Uterus (tissue), 4 donors: Measurements from ENCODE around the gene KCND3. TPM values are rescaled to one million over a fixed set of nuclear protein-coding genes. Genes with fewer than 3 reads are reported as not detected.

Source experiments
- DNase-seq, 2 donors: peaks; one replicate each; pipeline ENCODE4 v3.0.0-alpha.2; 2019 to 2020
- H3K27ac ChIP-seq, 2 donors: fragments of 200-600 bp; sonication (generic); 1 replicate in 1 of 2; 2 replicates in 1 of 2; pipeline ENCODE4 v1.5.1; 2016 to 2018
- H3K27me3 ChIP-seq, 2 donors: fragments of 200-600 bp; sonication (generic); one replicate each; pipeline ENCODE4 v1.5.1; 2018 to 2019; ENCODE audit warnings: control low read depth in 1 of 2
- H3K36me3 ChIP-seq, 2 donors: fragments of 200-600 bp; sonication (generic); one replicate each; pipeline ENCODE4 v1.5.1; 2019; ENCODE audit warnings: control low read depth in 1 of 2
- H3K4me1 ChIP-seq, 2 donors: fragments of 200-600 bp; sonication (generic); one replicate each; pipeline ENCODE4 v1.5.1; 2018 to 2019; ENCODE audit warnings: control low read depth in 1 of 2
- H3K4me3 ChIP-seq, 2 donors: fragments of 200-600 bp; sonication (generic); 1 replicate in 1 of 2; 2 replicates in 1 of 2; pipeline ENCODE4 v1.5.1; 2018 to 2019; ENCODE audit warnings: mild to moderate bottlenecking in 1 of 2
- H3K9me3 ChIP-seq, 2 donors: fragments of 200-600 bp; sonication (generic); one replicate each; pipeline ENCODE4 v1.5.1; 2019; ENCODE audit warnings: control low read depth in 1 of 2
- POLR2A ChIP-seq, 2 donors: fragments of 450-650 bp; IDR thresholded peaks; one replicate each; pipeline ENCODE4 v1.6.1; 2016; ENCODE audit warnings: antibody characterized with exemption in 2 of 2, mild to moderate bottlenecking in 1 of 2, moderate library complexity in 1 of 2
- intact Hi-C: fragments of 100-400 bp; cut with DNase I; formaldehyde crosslinking; loops from one replicate; pipeline ENCODE4 v1.15.1; 2023; ENCODE audit warnings: low total_unique reads
- total RNA-seq, 4 donors: library from RNA; depleted of rRNA in 3 of 4; stranded (reverse); fragments of >200 nt in 3 of 4; gene quantifications; one replicate each; pipeline versions ENCODE4 v1.1.0 to v1.2.4, GENCODE V29; 2014 to 2023
- TF ChIP-seq, protein P1 (sequence below), 4 experiments: fragments of 200-600 bp in 2 of 4; fragments of 450-650 bp in 2 of 4; sonication (generic) in 2 of 4; IDR thresholded peaks; one replicate each; pipeline ENCODE4 v1.5.1; 2016 to 2019; ENCODE audit warnings: antibody characterized with exemption in 4 of 4, mild to moderate bottlenecking in 2 of 4, moderate library complexity in 1 of 4
- donor health status: DM: yes; HTN: yes; CAD: no.

Gene KCND3
- total RNA-seq, 4 donors from 2014 or later = 5.0 to 13.5 (median 7.2) TPM

GRCh38 chr1:111846842-111847241 lies 142.6 kb downstream of the KCND3 start:
- Histone ChIP-seq H3K9me3 (no peaks in the 10 kb centered on the region), H3K27ac (no peak overlapping the region), H3K36me3 (no peaks in the 10 kb centered on the region), H3K4me3 (no peak overlapping the region), H3K4me1 (no peaks in the 10 kb centered on the region), H3K27me3 (no peaks in the 10 kb centered on the region)
- intact Hi-C loops = no loop called here
- TF ChIP-seq POLR2A (IDR thresholded peaks at IDR 0.05) = no peak
- no peak for DNase-seq

GRCh38 chr1:111843177-111843576 lies 146.3 kb downstream of the KCND3 start:
- TF ChIP-seq POLR2A (IDR thresholded peaks at IDR 0.05) = no peak
- TF ChIP-seq, protein P1, sequence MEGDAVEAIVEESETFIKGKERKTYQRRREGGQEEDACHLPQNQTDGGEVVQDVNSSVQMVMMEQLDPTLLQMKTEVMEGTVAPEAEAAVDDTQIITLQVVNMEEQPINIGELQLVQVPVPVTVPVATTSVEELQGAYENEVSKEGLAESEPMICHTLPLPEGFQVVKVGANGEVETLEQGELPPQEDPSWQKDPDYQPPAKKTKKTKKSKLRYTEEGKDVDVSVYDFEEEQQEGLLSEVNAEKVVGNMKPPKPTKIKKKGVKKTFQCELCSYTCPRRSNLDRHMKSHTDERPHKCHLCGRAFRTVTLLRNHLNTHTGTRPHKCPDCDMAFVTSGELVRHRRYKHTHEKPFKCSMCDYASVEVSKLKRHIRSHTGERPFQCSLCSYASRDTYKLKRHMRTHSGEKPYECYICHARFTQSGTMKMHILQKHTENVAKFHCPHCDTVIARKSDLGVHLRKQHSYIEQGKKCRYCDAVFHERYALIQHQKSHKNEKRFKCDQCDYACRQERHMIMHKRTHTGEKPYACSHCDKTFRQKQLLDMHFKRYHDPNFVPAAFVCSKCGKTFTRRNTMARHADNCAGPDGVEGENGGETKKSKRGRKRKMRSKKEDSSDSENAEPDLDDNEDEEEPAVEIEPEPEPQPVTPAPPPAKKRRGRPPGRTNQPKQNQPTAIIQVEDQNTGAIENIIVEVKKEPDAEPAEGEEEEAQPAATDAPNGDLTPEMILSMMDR (IDR thresholded peaks at IDR 0.05) = no peak
- no peak overlapping the region for H3K4me3 ChIP-seq
- H3K27me3 ChIP-seq = no peaks in the 10 kb centered on the region
- DNase-seq = no peak
- intact Hi-C loops = no loop called here
- no peak overlapping the region for H3K27ac ChIP-seq
- H3K4me1 ChIP-seq = no peaks in the 10 kb centered on the region
- H3K36me3 ChIP-seq = no peaks in the 10 kb centered on the region
- H3K9me3 ChIP-seq = no peaks in the 10 kb centered on the region

- intact Hi-C loops = no loop called here
- DNase-seq = no peak
- no peaks in the 10 kb centered on the region for H3K4me1 ChIP-seq
- H3K27me3 ChIP-seq = no peaks in the 10 kb centered on the region
- no peaks in the 10 kb centered on the region for H3K9me3 ChIP-seq
- no peak overlapping the region for H3K4me3 ChIP-seq
- no peak for TF ChIP-seq POLR2A (IDR thresholded peaks at IDR 0.05)
- no peaks in the 10 kb centered on the region for H3K36me3 ChIP-seq
- H3K27ac ChIP-seq = no peak overlapping the region
Measured at GRCh38 chr1:111842411-111842810, 147.1 kb downstream of the KCND3 start.

- Histone ChIP-seq H3K4me1 (no peaks in the 10 kb centered on the region), H3K36me3 (no peaks in the 10 kb centered on the region), H3K27me3 (no peaks in the 10 kb centered on the region), H3K27ac (no peak overlapping the region), H3K4me3 (no peak overlapping the region), H3K9me3 (no peaks in the 10 kb centered on the region)
- no peak for DNase-seq
- no peak for TF ChIP-seq POLR2A (IDR thresholded peaks at IDR 0.05)
- TF ChIP-seq, protein P1 (IDR thresholded peaks at IDR 0.05) = no peak
- intact Hi-C loops = no loop called here
Measured at GRCh38 chr1:111841746-111842145, 147.7 kb downstream of the KCND3 start.

- Histone ChIP-seq H3K4me1 (no peaks in the 10 kb centered on the region), H3K36me3 (no peaks in the 10 kb centered on the region), H3K9me3 (no peaks in the 10 kb centered on the region), H3K27me3 (no peaks in the 10 kb centered on the region), H3K27ac (no peak overlapping the region), H3K4me3 (no peak overlapping the region)
- no peak for TF ChIP-seq POLR2A (IDR thresholded peaks at IDR 0.05)
- TF ChIP-seq, protein P1 (IDR thresholded peaks at IDR 0.05) = no peak
- intact Hi-C loops = no loop called here
- no peak for DNase-seq
Measured at GRCh38 chr1:111841189-111841588, 148.3 kb downstream of the KCND3 start.

DNA sequence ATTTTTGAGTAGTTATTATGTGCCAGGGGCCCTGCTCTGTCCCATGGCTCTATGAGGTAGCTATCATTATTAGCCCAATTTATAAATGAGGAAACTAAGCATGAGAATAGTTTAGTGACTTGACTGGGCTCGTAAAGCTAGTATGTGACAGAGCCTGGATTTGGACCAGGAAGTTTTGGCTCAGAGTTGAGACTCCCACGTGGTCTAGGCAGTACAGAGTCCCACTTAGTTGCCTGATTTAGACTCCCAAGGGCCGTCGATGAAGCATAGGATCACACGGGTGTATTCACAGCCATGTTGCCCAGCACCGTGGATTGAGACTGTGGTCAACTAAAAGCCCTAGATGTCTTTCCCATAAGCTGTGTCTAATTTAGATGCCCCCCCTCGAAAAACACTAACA lies 152.1 kb downstream of the KCND3 start:
- Histone ChIP-seq H3K27ac (no peak overlapping the region), H3K4me3 (no peak overlapping the region), H3K27me3 (no peaks in the 10 kb centered on the region), H3K9me3 (no peaks in the 10 kb centered on the region), H3K36me3 (no peaks in the 10 kb centered on the region), H3K4me1 (no peaks in the 10 kb centered on the region)
- intact Hi-C loops = no loop called here
- no peak for DNase-seq
- no peak for TF ChIP-seq POLR2A (IDR thresholded peaks at IDR 0.05)
- TF ChIP-seq, protein P1 (IDR thresholded peaks at IDR 0.05) = no peak
